Measurements from ENCODE around the gene CXCL11.

DNA sequence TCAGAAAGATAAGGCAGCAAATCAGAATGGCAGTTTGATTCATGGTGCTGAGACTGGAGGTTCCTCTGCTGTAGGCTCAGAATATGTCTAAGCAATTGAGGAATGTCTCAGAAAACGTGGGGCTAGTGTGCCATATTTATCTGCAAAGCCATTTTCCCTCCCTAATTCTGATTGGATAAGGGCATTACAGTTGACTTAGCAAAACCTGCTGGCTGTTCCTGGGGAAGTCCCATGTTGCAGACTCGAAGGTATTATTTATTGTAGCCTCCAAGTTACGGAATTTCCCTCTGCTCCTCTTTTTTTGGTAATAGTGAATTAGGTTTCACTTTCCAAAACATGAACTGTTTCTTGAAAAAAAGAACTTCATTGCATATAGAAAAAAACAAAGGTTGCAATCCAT, 12.5 kb downstream of the CXCL11 start, which contains the start of gene CXCL10:
- TF ChIP-seq, protein P1, sequence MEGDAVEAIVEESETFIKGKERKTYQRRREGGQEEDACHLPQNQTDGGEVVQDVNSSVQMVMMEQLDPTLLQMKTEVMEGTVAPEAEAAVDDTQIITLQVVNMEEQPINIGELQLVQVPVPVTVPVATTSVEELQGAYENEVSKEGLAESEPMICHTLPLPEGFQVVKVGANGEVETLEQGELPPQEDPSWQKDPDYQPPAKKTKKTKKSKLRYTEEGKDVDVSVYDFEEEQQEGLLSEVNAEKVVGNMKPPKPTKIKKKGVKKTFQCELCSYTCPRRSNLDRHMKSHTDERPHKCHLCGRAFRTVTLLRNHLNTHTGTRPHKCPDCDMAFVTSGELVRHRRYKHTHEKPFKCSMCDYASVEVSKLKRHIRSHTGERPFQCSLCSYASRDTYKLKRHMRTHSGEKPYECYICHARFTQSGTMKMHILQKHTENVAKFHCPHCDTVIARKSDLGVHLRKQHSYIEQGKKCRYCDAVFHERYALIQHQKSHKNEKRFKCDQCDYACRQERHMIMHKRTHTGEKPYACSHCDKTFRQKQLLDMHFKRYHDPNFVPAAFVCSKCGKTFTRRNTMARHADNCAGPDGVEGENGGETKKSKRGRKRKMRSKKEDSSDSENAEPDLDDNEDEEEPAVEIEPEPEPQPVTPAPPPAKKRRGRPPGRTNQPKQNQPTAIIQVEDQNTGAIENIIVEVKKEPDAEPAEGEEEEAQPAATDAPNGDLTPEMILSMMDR (IDR thresholded peaks at IDR 0.05 in 4 of 5, conservative IDR thresholded peaks at IDR 0.05 in 1 of 5): no peak
- TF ChIP-seq POLR2A (IDR thresholded peaks at IDR 0.05): no peak

Data from gastrocnemius medialis (tissue), 4 donors.